ENCODE data around the gene C16orf74. TPM values are rescaled to one million over a fixed set of nuclear protein-coding genes. Genes with fewer than 3 reads are reported as not detected.

Gene C16orf74
- total and polyA plus RNA-seq, 7 experiments from 2014 or later, result 0.99 to 19.8 (median 13.1) TPM

- Mint-ChIP-seq H3K27ac (no peak overlapping the region), H3K4me1 (peaks cover 0 to 4% (median 0%) of the 10 kb centered on the region in 7 donors), H3K27me3 (no peaks in the 10 kb centered on the region), H3K9me3 (no peaks in the 10 kb centered on the region), H3K4me3 (no peak overlapping the region), H3K36me3 (peaks cover 5 to 42% (median 11%) of the 10 kb centered on the region in 5 donors)
- Histone ChIP-seq H3K27me3 (ENCODE audit: control insufficient read depth in 2 of 2, insufficient read depth in 2 of 2, low read length in 2 of 2) (no peaks in the 10 kb centered on the region), H3K4me3 (ENCODE audit: low read length) (no peak overlapping the region), H3K36me3 (ENCODE audit: control insufficient read depth in 2 of 3, insufficient read depth in 3 of 3, low read length in 3 of 3) (peaks cover 9 to 71% (median 10%) of the 10 kb centered on the region in 3 experiments), H3K4me1 (ENCODE audit: control insufficient read depth in 2 of 2, insufficient read depth in 2 of 2, low read length in 2 of 2) (no peaks in the 10 kb centered on the region), H3K9me3 (ENCODE audit: control insufficient read depth in 2 of 3, low read length in 3 of 3) (no peaks in the 10 kb centered on the region), H3K27ac (ENCODE audit: low read depth, low read length) (no peak overlapping the region)
- no peak for ATAC-seq
- intact Hi-C loops (cut with micrococcal nuclease), result no loop called here
- CTCF ChIA-PET, result interaction anchor here (0.6 to 1.6 kb wide), 3 partner anchors 22 to 84 kb away, joined by 3 to 5 read pairs (median 5); no protein-coding TSS in a partner anchor
- POLR2A ChIA-PET, result no interaction called here
- DNase-seq, result no peak
These were observed 89.8 kb downstream of the C16orf74 start for GRCh38 chr16:85660843-85661739.

GRCh38 chr16:85659805-85660511 lies 90.9 kb downstream of the C16orf74 start:
- peaks cover 0 to 4% (median 0%) of the 10 kb centered on the region in 7 donors for H3K4me1 Mint-ChIP-seq
- Histone ChIP-seq H3K4me3 (ENCODE audit: low read length) (no peak overlapping the region), H3K27ac (ENCODE audit: low read depth, low read length) (no peak overlapping the region), H3K9me3 (ENCODE audit: control insufficient read depth in 2 of 3, low read length in 3 of 3) (no peaks in the 10 kb centered on the region), H3K36me3 (ENCODE audit: control insufficient read depth in 2 of 3, insufficient read depth in 3 of 3, low read length in 3 of 3) (peaks cover 9 to 68% (median 10%) of the 10 kb centered on the region in 3 experiments), H3K4me1 (ENCODE audit: control insufficient read depth in 2 of 2, insufficient read depth in 2 of 2, low read length in 2 of 2) (no peaks in the 10 kb centered on the region), H3K27me3 (ENCODE audit: control insufficient read depth in 2 of 2, insufficient read depth in 2 of 2, low read length in 2 of 2) (no peaks in the 10 kb centered on the region)
- ATAC-seq, result peak; percentile 80
- peaks cover 0 to 34% (median 4%) of the 10 kb centered on the region in 5 donors for H3K36me3 Mint-ChIP-seq
- H3K27me3 Mint-ChIP-seq, result no peaks in the 10 kb centered on the region
- CTCF ChIA-PET, result interaction anchor here (0.6 to 2.3 kb wide), 6 partner anchors 23 to 201 kb away, joined by 3 to 14 read pairs (median 4); no protein-coding TSS in a partner anchor
- intact Hi-C loops (cut with micrococcal nuclease), result loop anchor here (1.0 kb wide), 2 partner anchors 58 to 99 kb away; no protein-coding TSS in a partner anchor
- no peak overlapping the region for H3K4me3 Mint-ChIP-seq
- peak in 8 of 9 donors; percentile 16 to 66 (median 48) for DNase-seq
- peak overlapping the region in 1 of 9 donors; percentile 69 for H3K27ac Mint-ChIP-seq
- H3K9me3 Mint-ChIP-seq, result no peaks in the 10 kb centered on the region
- POLR2A ChIA-PET, result no interaction called here

GRCh38 chr16:85659336-85659735 lies 91.6 kb downstream of the C16orf74 start:
- no peaks in the 10 kb centered on the region for H3K9me3 ChIP-seq (ENCODE audit: control insufficient read depth in 2 of 3, low read length in 3 of 3)
- no peaks in the 10 kb centered on the region for H3K4me1 ChIP-seq (ENCODE audit: control insufficient read depth in 2 of 2, insufficient read depth in 2 of 2, low read length in 2 of 2)
- ChIA-PET CTCF (interaction anchor here (0.7 to 2.3 kb wide), 4 partner anchors 64 to 162 kb away, joined by 3 to 14 read pairs (median 4); no protein-coding TSS in a partner anchor), POLR2A (no interaction called here)
- ATAC-seq (no peak), DNase-seq (no peak)
- H3K36me3 Mint-ChIP-seq, result peaks cover 0 to 28% (median 4%) of the 10 kb centered on the region in 5 donors
- H3K4me3 ChIP-seq (ENCODE audit: low read length), result no peak overlapping the region
- intact Hi-C loops (cut with micrococcal nuclease), result loop anchor here (1.0 kb wide), 2 partner anchors 59 to 100 kb away; no protein-coding TSS in a partner anchor
- H3K27ac ChIP-seq (ENCODE audit: low read depth, low read length), result no peak overlapping the region
- no peaks in the 10 kb centered on the region for H3K27me3 ChIP-seq (ENCODE audit: control insufficient read depth in 2 of 2, insufficient read depth in 2 of 2, low read length in 2 of 2)
- peaks cover 9 to 68% (median 10%) of the 10 kb centered on the region in 3 experiments for H3K36me3 ChIP-seq (ENCODE audit: control insufficient read depth in 2 of 3, insufficient read depth in 3 of 3, low read length in 3 of 3)
- peaks cover 0 to 4% (median 0%) of the 10 kb centered on the region in 7 donors for H3K4me1 Mint-ChIP-seq
- no peak overlapping the region for H3K27ac Mint-ChIP-seq
- no peaks in the 10 kb centered on the region for H3K9me3 Mint-ChIP-seq
- no peak overlapping the region for H3K4me3 Mint-ChIP-seq
- H3K27me3 Mint-ChIP-seq, result no peaks in the 10 kb centered on the region

GRCh38 chr16:85658504-85659326 lies 92.2 kb downstream of the C16orf74 start:
- ChIA-PET CTCF (interaction anchor here (0.7 to 2.4 kb wide), 5 partner anchors 58 to 162 kb away, joined by 3 to 14 read pairs (median 5); no protein-coding TSS in a partner anchor), POLR2A (no interaction called here)
- intact Hi-C loops (cut with micrococcal nuclease), result loop anchor here (1.0 kb wide), 2 partner anchors 60 to 101 kb away; no protein-coding TSS in a partner anchor
- Histone ChIP-seq H3K36me3 (ENCODE audit: control insufficient read depth in 2 of 3, insufficient read depth in 3 of 3, low read length in 3 of 3) (peaks cover 9 to 64% (median 10%) of the 10 kb centered on the region in 3 experiments), H3K4me1 (ENCODE audit: control insufficient read depth in 2 of 2, insufficient read depth in 2 of 2, low read length in 2 of 2) (no peaks in the 10 kb centered on the region), H3K27ac (ENCODE audit: low read depth, low read length) (no peak overlapping the region), H3K4me3 (ENCODE audit: low read length) (no peak overlapping the region), H3K9me3 (ENCODE audit: control insufficient read depth in 2 of 3, low read length in 3 of 3) (no peaks in the 10 kb centered on the region), H3K27me3 (ENCODE audit: control insufficient read depth in 2 of 2, insufficient read depth in 2 of 2, low read length in 2 of 2) (no peaks in the 10 kb centered on the region)
- H3K4me3 Mint-ChIP-seq, result no peak overlapping the region
- DNase-seq (no peak), ATAC-seq (no peak)
- H3K36me3 Mint-ChIP-seq, result peaks cover 0 to 23% (median 4%) of the 10 kb centered on the region in 5 donors
- no peaks in the 10 kb centered on the region for H3K9me3 Mint-ChIP-seq
- H3K27ac Mint-ChIP-seq, result no peak overlapping the region
- H3K27me3 Mint-ChIP-seq, result no peaks in the 10 kb centered on the region
- H3K4me1 Mint-ChIP-seq, result peaks cover 0 to 4% (median 0%) of the 10 kb centered on the region in 7 donors

GRCh38 chr16:85657996-85658395 lies 92.9 kb downstream of the C16orf74 start:
- CTCF ChIA-PET, result interaction anchor here (2.3 to 2.4 kb wide), 2 partner anchors 59 to 102 kb away, joined by 6 to 14 read pairs; no protein-coding TSS in a partner anchor
- H3K36me3 Mint-ChIP-seq, result peaks cover 0 to 18% (median 4%) of the 10 kb centered on the region in 5 donors
- intact Hi-C loops (cut with micrococcal nuclease), result no loop called here

More at GRCh38 chr16:85657996-85658395, 92.9 kb downstream of the C16orf74 start:
- H3K4me1 Mint-ChIP-seq, result peaks cover 0 to 4% (median 0%) of the 10 kb centered on the region in 7 donors
- no peak overlapping the region for H3K4me3 Mint-ChIP-seq
- no peaks in the 10 kb centered on the region for H3K27me3 Mint-ChIP-seq
- peaks cover 6 to 57% (median 10%) of the 10 kb centered on the region in 3 experiments for H3K36me3 ChIP-seq (ENCODE audit: control insufficient read depth in 2 of 3, insufficient read depth in 3 of 3, low read length in 3 of 3)
- DNase-seq (no peak), ATAC-seq (no peak)
- POLR2A ChIA-PET, result no interaction called here
- H3K27me3 ChIP-seq (ENCODE audit: control insufficient read depth in 2 of 2, insufficient read depth in 2 of 2, low read length in 2 of 2), result no peaks in the 10 kb centered on the region
- H3K27ac Mint-ChIP-seq, result no peak overlapping the region
- H3K4me3 ChIP-seq (ENCODE audit: low read length), result no peak overlapping the region
- no peaks in the 10 kb centered on the region for H3K4me1 ChIP-seq (ENCODE audit: control insufficient read depth in 2 of 2, insufficient read depth in 2 of 2, low read length in 2 of 2)
- H3K9me3 ChIP-seq (ENCODE audit: control insufficient read depth in 2 of 3, low read length in 3 of 3), result no peaks in the 10 kb centered on the region
- no peak overlapping the region for H3K27ac ChIP-seq (ENCODE audit: low read depth, low read length)
- H3K9me3 Mint-ChIP-seq, result no peaks in the 10 kb centered on the region

All from naive thymus-derived CD4-positive, alpha-beta T cell (primary cell).